HCT116 (cell line): ENCODE measurements around the gene SIX3. TPM values are rescaled to one million over a fixed set of nuclear protein-coding genes. Genes with fewer than 3 reads are reported as not detected.

Experiments used
- ATAC-seq: fragments of 200-7000 bp; cut with Tn5 transposase; 2 replicates; pipeline ENCODE4 v1.9.1; 2020; ENCODE audit warnings: mild to moderate bottlenecking, moderate library complexity
- BruUV-seq: library from RNA; stranded (reverse); fragments of 400-500 nt; replicated peaks from 2 replicates; lab custom pipeline; 2021; lab: Mats Ljungman, UMichigan
- CTCF ChIA-PET: fragments of 300-600 bp; sonication (Branson Sonifier 250); formaldehyde crosslinking; loops from one replicate; lab custom pipeline; 2021; ENCODE audit warnings: antibody characterized with exemption; lab: Charles Lee
- POLR2A ChIA-PET: fragments of 300-600, 350-600 bp; sonication (Branson Sonifier 250); formaldehyde crosslinking; loops from one replicate; lab custom pipeline; 2021; ENCODE audit warnings: antibody characterized with exemption; lab: Charles Lee
- RAD21 ChIA-PET, 2 experiments: fragments of 300-600 bp; sonication (Branson Sonifier 250); formaldehyde crosslinking; loops; one replicate each; lab custom pipeline; 2023; ENCODE audit warnings: low total read pairs in 2 of 2; ENCODE audit not compliant: uncharacterized antibody in 2 of 2, unreplicated experiment in 2 of 2, low non-redundant PET in 1 of 2; lab: Charles Lee
- DNase-seq: peaks from one replicate; pipeline ENCODE4 v3.0.0-alpha.2; 2010; ENCODE audit warnings: low read depth, low spot score
- H2AFZ ChIP-seq: fragments of 200-600 bp; shearing (Covaris generic), sonication (generic); 2 replicates; pipeline ENCODE4 v1.6.1; 2017; ENCODE audit warnings: low read depth, mixed run types, mixed read lengths, antibody characterized with exemption, low read length; ENCODE audit not compliant: poor library complexity, severe bottlenecking
- H3K27ac ChIP-seq: 2 replicates; pipeline ENCODE4 v1.5.1; 2012; ENCODE audit warnings: low read depth, low read length
- H3K27me3 ChIP-seq: fragments of 200-600 bp; sonication (generic); 2 replicates; pipeline ENCODE4 v1.6.1; 2016; ENCODE audit warnings: mixed run types, low read length, mixed read lengths; ENCODE audit not compliant: insufficient read depth
- H3K36me3 ChIP-seq, 2 experiments: fragments of 200-500 bp in 1 of 2; fragments of 200-600 bp in 1 of 2; sonication (Bioruptor generic) in 1 of 2; sonication (generic) in 1 of 2; 2 replicates each; pipeline versions ENCODE4 v1.5.1 to v1.6.1; 2014 to 2016; ENCODE audit warnings: low read length in 2 of 2, inconsistent platforms in 1 of 2, mixed read lengths in 1 of 2, mixed run types in 1 of 2; ENCODE audit not compliant: insufficient read depth in 2 of 2, control insufficient read depth in 1 of 2
- H3K4me1 ChIP-seq, 2 experiments: fragments of 200-600 bp in 1 of 2; sonication (generic) in 1 of 2; 2 replicates each; pipeline versions ENCODE4 v1.5.1 to v1.6.1; 2012 to 2017; ENCODE audit warnings: low read length in 2 of 2, inconsistent platforms in 1 of 2, mild to moderate bottlenecking in 1 of 2, mixed read lengths in 1 of 2, mixed run types in 1 of 2, moderate library complexity in 1 of 2; ENCODE audit not compliant: insufficient read depth in 2 of 2, control insufficient read depth in 1 of 2
- H3K4me2 ChIP-seq: fragments of 200-600 bp; sonication (generic); 2 replicates; pipeline ENCODE4 v1.6.1; 2017; ENCODE audit warnings: mixed run types, low read length, mixed read lengths
- H3K4me3 ChIP-seq, 2 experiments: fragments of 200-600 bp in 1 of 2; sonication (generic) in 1 of 2; replicated peaks in 1 of 2; 2 replicates each; pipeline ENCODE4 v1.5.1; 2011 to 2016; ENCODE audit warnings: low read length in 2 of 2, control low read depth in 1 of 2, low read depth in 1 of 2, mild to moderate bottlenecking in 1 of 2, mixed read lengths in 1 of 2, mixed run types in 1 of 2
- H3K79me2 ChIP-seq: fragments of 200-600 bp; sonication (generic); 2 replicates; pipeline ENCODE4 v1.6.1; 2017; ENCODE audit warnings: mild to moderate bottlenecking, mixed run types, low read length, moderate library complexity, mixed read lengths; ENCODE audit not compliant: insufficient read depth
- H3K9ac ChIP-seq: fragments of 200-600 bp; sonication (generic); 2 replicates; pipeline ENCODE4 v1.6.1; 2016; ENCODE audit warnings: low read length, mixed read lengths
- H3K9me2 ChIP-seq: fragments of 200-600 bp; sonication (generic), shearing (Covaris generic); 2 replicates; pipeline ENCODE4 v1.6.1; 2017; ENCODE audit warnings: mixed run types, mild to moderate bottlenecking, moderate library complexity; ENCODE audit not compliant: insufficient read depth
- H3K9me3 ChIP-seq, 2 experiments: fragments of 200-500 bp in 1 of 2; fragments of 200-600 bp in 1 of 2; sonication (Bioruptor generic) in 1 of 2; sonication (generic) in 1 of 2; 2 replicates each; pipeline ENCODE4 v1.6.1; 2014 to 2017; ENCODE audit warnings: low read length in 2 of 2, mixed read lengths in 2 of 2, inconsistent platforms in 1 of 2, low read depth in 1 of 2, mild to moderate bottlenecking in 1 of 2, mixed run types in 1 of 2, moderate library complexity in 1 of 2; ENCODE audit not compliant: control insufficient read depth in 1 of 2, insufficient read depth in 1 of 2
- H4K20me1 ChIP-seq: fragments of 200-600 bp; sonication (generic), shearing (Covaris generic); 2 replicates; pipeline ENCODE4 v1.6.1; 2017; ENCODE audit warnings: mixed run types, mild to moderate bottlenecking, moderate library complexity; ENCODE audit not compliant: insufficient read depth
- ATF3 ChIP-seq: IDR thresholded peaks from 2 replicates; pipeline ENCODE4 v1.6.1; 2012
- CEBPB ChIP-seq: IDR thresholded peaks from 2 replicates; pipeline ENCODE4 v1.6.1; 2012; ENCODE audit warnings: low read depth
- CTCF ChIP-seq, 3 experiments: fragments of 200-600 bp in 1 of 3; sonication (generic) in 1 of 3; IDR thresholded peaks in 2 of 3; conservative IDR thresholded peaks in 1 of 3; 2 replicates each; pipeline ENCODE4 v1.5.1; 2012 to 2017; ENCODE audit warnings: low read depth in 2 of 3, low read length in 2 of 3, antibody characterized with exemption in 1 of 3, borderline replicate concordance in 1 of 3, control low read depth in 1 of 3, mild to moderate bottlenecking in 1 of 3, mixed read lengths in 1 of 3, mixed run types in 1 of 3, moderate library complexity in 1 of 3; ENCODE audit not compliant: insufficient read depth in 1 of 3
- EGR1 ChIP-seq: IDR thresholded peaks from 2 replicates; pipeline ENCODE4 v1.6.1; 2012; ENCODE audit warnings: low read depth
- ELF1 ChIP-seq: IDR thresholded peaks from 2 replicates; pipeline ENCODE4 v1.6.1; 2012; ENCODE audit warnings: low read depth, borderline replicate concordance
- FOSL1 ChIP-seq: IDR thresholded peaks from 2 replicates; pipeline ENCODE4 v1.6.1; 2012; ENCODE audit warnings: low read depth
- JUND ChIP-seq: IDR thresholded peaks from 2 replicates; pipeline ENCODE4 v1.6.1; 2012
- POLR2A ChIP-seq: IDR thresholded peaks from 2 replicates; pipeline ENCODE4 v1.7.0; 2011; ENCODE audit warnings: borderline replicate concordance; ENCODE audit not compliant: insufficient read depth, insufficient read length; ENCODE audit errors: extremely low read depth
- RAD21 ChIP-seq: IDR thresholded peaks from 2 replicates; pipeline ENCODE4 v1.6.1; 2012; ENCODE audit warnings: low read depth, mild to moderate bottlenecking
- SIN3A ChIP-seq: IDR thresholded peaks from 2 replicates; pipeline ENCODE4 v1.6.1; 2012; ENCODE audit warnings: low read depth
- SRF ChIP-seq: IDR thresholded peaks from 2 replicates; pipeline ENCODE4 v1.6.1; 2012; ENCODE audit warnings: low read depth
- TCF7L2 ChIP-seq: IDR thresholded peaks from 2 replicates; pipeline ENCODE4 v1.7.0; 2011; ENCODE audit warnings: borderline replicate concordance, inconsistent platforms; ENCODE audit not compliant: insufficient read depth, insufficient read length; ENCODE audit errors: extremely low read depth
- YY1 ChIP-seq: IDR thresholded peaks from 2 replicates; pipeline ENCODE4 v1.6.1; 2011; ENCODE audit warnings: low read length, low read depth, moderate library complexity, mild to moderate bottlenecking; ENCODE audit not compliant: insufficient replicate concordance; ENCODE audit errors: extremely low read depth
- ZBTB33 ChIP-seq: IDR thresholded peaks from 2 replicates; pipeline ENCODE4 v1.6.1; 2011; ENCODE audit warnings: mild to moderate bottlenecking, low read length, moderate library complexity; ENCODE audit not compliant: insufficient replicate concordance; ENCODE audit errors: extremely low read depth
- ZNF274 ChIP-seq: fragments of 200-500 bp; sonication (Bioruptor generic); IDR thresholded peaks from 2 replicates; pipeline ENCODE4 v1.6.1; 2014; ENCODE audit warnings: mild to moderate bottlenecking, low read depth, low read length, inconsistent platforms
- intact Hi-C: fragments of 100-400 bp; cut with micrococcal nuclease; formaldehyde crosslinking; loops from 2 replicates; pipeline ENCODE4 v1.10.0; 2022
- total RNA-seq: library from RNA; stranded (reverse); gene quantifications from one replicate; pipeline ENCODE4 v1.2.1, GENCODE V29; 2021; ENCODE audit not compliant: unreplicated experiment

SIX3 gene
- total RNA-seq, 1 experiment from 2014 or later, result 1.2 TPM

GRCh38 chr2:44957656-44958327, 16.3 kb downstream of the SIX3 start (continued):
- TF ChIP-seq SIN3A, result no peak

- Histone ChIP-seq H3K9me3 (no peaks in the 10 kb centered on the region), H3K9me2 (no peaks in the 10 kb centered on the region), H3K4me3 (no peak overlapping the region), H3K27ac (no peak overlapping the region), H2AFZ (no peak overlapping the region), H3K9ac (no peak overlapping the region), H3K4me2 (no peak overlapping the region), H3K4me1 (peaks cover 0 to 28% of the 10 kb centered on the region in 2 experiments; a peak in 3 of 4 replicates), H3K79me2 (no peaks in the 10 kb centered on the region), H3K36me3 (no peaks in the 10 kb centered on the region), H3K27me3 (no peaks in the 10 kb centered on the region), H4K20me1 (no peaks in the 10 kb centered on the region)
- no TSS peak for BruUV-seq
- ChIA-PET RAD21 (no interaction called here), POLR2A (no interaction called here), CTCF (no interaction called here)
- no peak for ATAC-seq
- no peak for DNase-seq
- intact Hi-C loops, result loop anchor here (5.0 kb wide), 3 partner anchors 403 to 1348 kb away; no protein-coding TSS in a partner anchor
- TF ChIP-seq JUND (no peak), CEBPB (no peak), EGR1 (no peak)
Observed at GRCh38 chr2:44959855-44960254, 18.4 kb downstream of the SIX3 start.

GRCh38 chr2:44960871-44961270, 19.4 kb downstream of the SIX3 start:
- BruUV-seq, result no TSS peak
- no peak overlapping the region for H3K4me2 ChIP-seq
- no peaks in the 10 kb centered on the region for H4K20me1 ChIP-seq
- no peak for DNase-seq
- H2AFZ ChIP-seq, result no peak overlapping the region
- intact Hi-C loops, result no loop called here
- ATAC-seq, result no peak
- POLR2A ChIA-PET, result no interaction called here
- H3K9ac ChIP-seq, result no peak overlapping the region
- H3K4me3 ChIP-seq, result no peak overlapping the region
- RAD21 ChIA-PET, result no interaction called here
- no peak overlapping the region for H3K27ac ChIP-seq
- peaks cover 0 to 19% of the 10 kb centered on the region in 2 experiments; a peak in 3 of 4 replicates for H3K4me1 ChIP-seq
- H3K36me3 ChIP-seq, result no peaks in the 10 kb centered on the region
- CTCF ChIA-PET, result no interaction called here
- no peaks in the 10 kb centered on the region for H3K79me2 ChIP-seq
- H3K9me3 ChIP-seq, result no peaks in the 10 kb centered on the region
- no peaks in the 10 kb centered on the region for H3K9me2 ChIP-seq
- H3K27me3 ChIP-seq, result no peaks in the 10 kb centered on the region
- TF ChIP-seq RAD21 (no peak), TCF7L2 (no peak), ZNF274 (no peak), POLR2A (no peak), SRF (no peak), CTCF (IDR thresholded peaks at IDR 0.05 in 2 of 3, conservative IDR thresholded peaks at IDR 0.05 in 1 of 3; ENCODE audit: borderline replicate concordance in 1 of 3, insufficient read depth in 1 of 3, low read depth in 2 of 3, low read length in 2 of 3) (no peak), EGR1 (no peak), ZBTB33 (no peak), ELF1 (no peak), YY1 (no peak), ATF3 (no peak), FOSL1 (no peak)
